ENCODE data around the gene IRF3. TPM values are rescaled to one million over a fixed set of nuclear protein-coding genes. Genes with fewer than 3 reads are reported as not detected.

IRF3 gene
- total RNA-seq, 4 donors from 2014 or later, result 73.0 to 164 (median 104) TPM

- no peaks in the 10 kb centered on the region for H3K27me3 ChIP-seq
- no peaks in the 10 kb centered on the region for H3K9me3 ChIP-seq
- DNase-seq, result no peak
- H3K27ac ChIP-seq, result no peak overlapping the region
- no peak overlapping the region for H3K4me3 ChIP-seq
- 90 to 95% methylated on average over 2 to 19 of the region's 19 CpGs for WGBS, 2 donors (ENCODE audit: low coverage in 1 of 2)
- intact Hi-C loops (cut with DNase I; ENCODE audit: low total_unique reads) (loop anchor here (10.0 kb wide), 1 partner anchor 207 kb away; the partner anchor contains the start of gene FLT3LG), in situ Hi-C loops (cut with MboI; ENCODE audit: low pct_ligation_motif_present in 1 of 4, low pct_unique_long_range_greater_than_20kb in 1 of 4, low sequenced_read_pairs in 3 of 4) (no loop called here)
- peaks cover 0 to 16% (median 10%) of the 10 kb centered on the region in 4 donors for H3K36me3 ChIP-seq
- peaks cover 9 to 35% (median 31%) of the 10 kb centered on the region in 4 donors for H3K4me1 ChIP-seq
- no peak for TF ChIP-seq EP300 (IDR thresholded peaks at IDR 0.05; ENCODE audit: low read depth)
- TF ChIP-seq CTCF (IDR thresholded peaks at IDR 0.05), result no peak
- TF ChIP-seq POLR2AphosphoS5 (IDR thresholded peaks at IDR 0.05), result no peak
- no peak for TF ChIP-seq POLR2A (IDR thresholded peaks at IDR 0.05)
Measured at GRCh38 chr19:49681830-49682229, 16.2 kb upstream of the IRF3 start.

GRCh38 chr19:49680421-49681351 is 15.0 kb upstream of the IRF3 start:
- H3K36me3 ChIP-seq, result peaks cover 0 to 16% (median 10%) of the 10 kb centered on the region in 4 donors
- H3K9me3 ChIP-seq, result no peaks in the 10 kb centered on the region
- peak overlapping the region; percentile 69 to 99 (median 75) for H3K27ac ChIP-seq
- intact Hi-C loops (cut with DNase I; ENCODE audit: low total_unique reads) (loop anchor here (10.0 kb wide), 1 partner anchor 206 kb away; the partner anchor contains the start of gene FLT3LG), in situ Hi-C loops (cut with MboI; ENCODE audit: low pct_ligation_motif_present in 1 of 4, low pct_unique_long_range_greater_than_20kb in 1 of 4, low sequenced_read_pairs in 3 of 4) (no loop called here)
- peaks cover 9 to 40% (median 37%) of the 10 kb centered on the region in 4 donors for H3K4me1 ChIP-seq
- TF ChIP-seq POLR2AphosphoS5 (IDR thresholded peaks at IDR 0.05) (no peak), POLR2A (IDR thresholded peaks at IDR 0.05) (no peak), CTCF (IDR thresholded peaks at IDR 0.05) (peak; percentile 98 to 100 (median 99))
- H3K27me3 ChIP-seq, result no peaks in the 10 kb centered on the region
- WGBS, 2 donors (ENCODE audit: low coverage in 1 of 2), result 32 to 34% methylated on average over 12 to 38 of the region's 40 CpGs
- peak; percentile 93 for DNase-seq
- H3K4me3 ChIP-seq, result peak overlapping the region in 2 of 4 donors; percentile 17 to 21

GRCh38 chr19:49679771-49680413 is 14.2 kb upstream of the IRF3 start:
- Histone ChIP-seq H3K9me3 (no peaks in the 10 kb centered on the region), H3K36me3 (peaks cover 0 to 9% (median 8%) of the 10 kb centered on the region in 4 donors), H3K27ac (peak overlapping the region; percentile 69 to 99 (median 75)), H3K27me3 (no peaks in the 10 kb centered on the region), H3K4me3 (no peak overlapping the region), H3K4me1 (peaks cover 9 to 45% (median 39%) of the 10 kb centered on the region in 4 donors)
- DNase-seq, result no peak
- intact Hi-C loops (cut with DNase I; ENCODE audit: low total_unique reads) (loop anchor here (10.0 kb wide), 1 partner anchor 205 kb away; the partner anchor contains the start of gene FLT3LG), in situ Hi-C loops (cut with MboI; ENCODE audit: low pct_ligation_motif_present in 1 of 4, low pct_unique_long_range_greater_than_20kb in 1 of 4, low sequenced_read_pairs in 3 of 4) (loop anchor here in 1 of 4 donors (10.0 kb wide), 1 partner anchor 105 kb away; no protein-coding TSS in a partner anchor)
- WGBS, 2 donors (ENCODE audit: low coverage in 1 of 2), result 68 to 76% methylated on average over 4 to 10 of the region's 10 CpGs
- no peak for TF ChIP-seq POLR2A (IDR thresholded peaks at IDR 0.05)
- TF ChIP-seq POLR2AphosphoS5 (IDR thresholded peaks at IDR 0.05), result no peak
- no peak for TF ChIP-seq CTCF (IDR thresholded peaks at IDR 0.05)
- TF ChIP-seq EP300 (IDR thresholded peaks at IDR 0.05; ENCODE audit: low read depth), result no peak

Measured in transverse colon (tissue), 4 donors.